ENCODE data around the gene MXD4. TPM values are rescaled to one million over a fixed set of nuclear protein-coding genes. Genes with fewer than 3 reads are reported as not detected.
"Not testable (repeated sequence)": the region's sequence is repeated elsewhere in the genome, so short reads cannot be mapped to it uniquely, and the experiment has no call there.

Gene MXD4
- total RNA-seq, 1 donor from 2014 or later, result 122 TPM

GRCh38 chr4:2241003-2241402 is 20.9 kb downstream of the MXD4 start:
- no peak for DNase-seq (ENCODE audit: extremely low read depth, low read depth, low spot score)

GRCh38 chr4:2236944-2237666 is 24.8 kb downstream of the MXD4 start:
- no peak for DNase-seq (ENCODE audit: extremely low read depth, low read depth, low spot score)

DNA sequence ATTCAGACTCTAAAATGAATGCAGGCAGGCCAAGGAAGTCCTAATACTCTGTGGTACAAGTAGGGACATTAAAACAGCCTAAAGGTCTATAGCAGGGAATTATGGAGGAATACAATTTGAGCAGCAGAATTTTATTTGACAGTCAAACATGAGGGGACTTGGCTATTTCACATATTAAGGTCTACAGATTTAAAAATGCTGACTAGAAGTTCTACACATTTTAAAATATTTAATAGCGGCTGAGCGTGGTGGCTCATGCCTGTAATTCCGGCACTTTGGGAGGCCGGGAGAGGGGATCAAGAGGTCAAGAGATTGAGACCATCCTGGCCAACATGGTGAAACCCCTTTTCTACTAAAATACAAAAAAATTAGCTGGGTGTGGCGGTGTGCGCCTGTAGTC is 30.8 kb downstream of the MXD4 start:
- no peak for DNase-seq (ENCODE audit: extremely low read depth, low read depth, low spot score)

DNA sequence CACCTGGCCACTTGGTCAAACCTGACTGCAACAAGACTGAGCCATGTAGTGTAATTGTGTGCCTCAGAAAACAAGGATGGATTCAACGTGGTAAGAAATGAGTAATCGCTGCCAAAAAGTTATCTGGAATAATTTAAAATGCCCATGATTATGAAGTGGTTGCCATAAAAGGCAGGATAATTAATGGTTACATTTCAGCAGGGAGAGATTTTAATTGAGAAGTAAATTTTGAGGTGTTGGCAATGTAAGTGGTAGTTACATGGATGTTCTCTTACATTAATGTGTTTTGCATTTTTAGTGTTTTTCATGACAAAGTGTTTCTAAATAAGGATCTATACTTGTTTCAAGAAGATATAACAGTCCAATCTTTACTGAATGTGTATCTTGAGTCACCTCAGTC is 35.6 kb downstream of the MXD4 start:
- DNase-seq (ENCODE audit: extremely low read depth, low read depth, low spot score), result no peak

GRCh38 chr4:2222838-2223237 is 39.1 kb downstream of the MXD4 start:
- no peak for DNase-seq (ENCODE audit: extremely low read depth, low read depth, low spot score)

DNA sequence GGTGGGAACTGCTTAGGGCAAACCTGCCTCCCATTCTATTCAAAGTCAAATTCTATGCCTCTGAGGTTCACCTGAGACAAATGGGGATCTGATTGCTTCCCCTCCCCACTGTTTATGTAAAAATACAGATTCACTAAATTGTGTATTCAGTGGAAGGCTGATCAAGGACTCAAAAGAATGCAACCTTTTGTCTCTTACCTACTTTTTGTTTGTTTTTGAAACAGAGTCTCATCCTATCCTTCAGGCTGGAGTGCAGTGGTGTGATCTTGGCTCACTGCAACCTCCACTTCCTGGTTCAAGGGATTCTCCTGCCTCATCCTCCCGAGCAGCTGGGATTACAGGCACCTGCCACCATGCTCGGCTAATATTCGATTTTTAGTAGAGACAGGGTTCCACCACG is 40.5 kb downstream of the MXD4 start:
- DNase-seq (ENCODE audit: extremely low read depth, low read depth, low spot score), result not testable (repeated sequence)

DNA sequence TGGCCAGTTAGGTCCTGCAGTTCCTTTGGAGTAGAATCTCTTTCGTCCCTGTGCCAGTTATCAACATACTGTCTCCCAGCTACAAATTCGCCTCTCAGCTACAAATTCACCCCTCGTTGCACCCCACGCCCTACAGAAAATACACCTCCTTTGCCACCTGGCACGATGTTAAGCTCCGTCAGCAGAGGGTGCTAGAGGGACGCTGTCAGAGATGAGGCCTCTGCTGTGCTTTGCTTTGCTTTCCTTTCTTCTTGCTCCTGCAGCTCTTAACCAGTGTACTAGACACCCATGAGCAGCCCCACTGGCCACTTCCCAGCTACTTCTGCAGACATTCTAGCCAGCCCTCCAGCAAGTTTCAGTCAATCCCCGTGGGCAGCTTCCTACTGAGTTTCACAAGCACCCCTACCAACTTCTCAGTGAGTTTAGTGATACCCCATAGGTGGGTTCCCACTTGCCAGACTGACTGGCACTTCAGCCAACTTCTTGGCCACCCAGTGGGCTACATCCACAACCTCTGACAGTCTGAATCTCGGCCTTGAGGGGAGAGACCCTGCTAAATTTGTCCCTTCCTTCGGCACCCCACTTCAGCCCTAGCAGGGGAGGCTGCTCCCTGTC is 41.8 kb downstream of the MXD4 start:
- no peak for DNase-seq (ENCODE audit: extremely low read depth, low read depth, low spot score)

DNA sequence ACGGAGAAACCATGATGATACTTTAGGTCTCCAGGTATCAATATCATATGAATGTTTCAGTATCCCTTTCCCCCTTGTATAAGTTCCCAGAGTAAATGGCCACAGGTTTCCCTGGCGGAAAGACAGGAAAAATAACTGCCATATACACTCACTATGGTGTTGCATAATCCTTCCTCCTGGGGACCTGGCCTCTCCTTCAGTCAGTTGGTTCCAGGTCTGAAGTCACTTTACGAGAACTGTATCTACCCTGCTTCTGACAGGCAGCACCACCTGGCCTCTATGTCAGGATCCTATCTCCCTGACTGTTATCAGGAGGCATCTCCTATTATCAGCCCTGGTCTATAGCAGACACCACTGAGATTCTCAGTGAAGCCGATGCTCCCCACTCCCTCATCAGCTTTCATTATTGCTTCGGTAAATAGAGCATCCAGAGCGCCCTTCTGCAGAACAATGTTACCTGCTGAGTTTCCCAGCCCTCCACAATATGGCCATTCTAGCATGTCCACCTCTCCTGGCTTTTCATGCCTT is 42.6 kb downstream of the MXD4 start:
- no peak for DNase-seq (ENCODE audit: extremely low read depth, low read depth, low spot score)

- DNase-seq (ENCODE audit: extremely low read depth, low read depth, low spot score), result no peak
Observed at GRCh38 chr4:2218436-2218835, 43.5 kb downstream of the MXD4 start.

DNA sequence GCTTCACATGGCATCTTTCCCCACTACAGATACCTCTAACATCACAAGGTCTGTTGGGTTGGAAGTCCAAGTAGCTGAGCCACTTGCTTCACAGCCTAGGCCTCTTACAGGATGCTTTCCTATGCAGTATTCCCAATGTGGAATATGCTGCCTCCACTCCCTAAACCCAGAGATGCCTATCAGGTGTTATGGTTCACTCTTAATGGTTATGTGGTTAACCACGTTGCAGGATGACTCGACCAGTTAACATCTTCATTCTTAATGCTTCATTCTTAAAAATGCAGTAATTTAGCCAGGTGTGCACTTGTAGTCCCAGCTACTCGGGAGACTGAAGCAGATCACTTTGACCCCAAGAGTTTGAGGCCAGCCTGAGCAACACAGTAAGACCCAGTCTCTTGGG is 44.2 kb downstream of the MXD4 start:
- no peak for DNase-seq (ENCODE audit: extremely low read depth, low read depth, low spot score)

DNA sequence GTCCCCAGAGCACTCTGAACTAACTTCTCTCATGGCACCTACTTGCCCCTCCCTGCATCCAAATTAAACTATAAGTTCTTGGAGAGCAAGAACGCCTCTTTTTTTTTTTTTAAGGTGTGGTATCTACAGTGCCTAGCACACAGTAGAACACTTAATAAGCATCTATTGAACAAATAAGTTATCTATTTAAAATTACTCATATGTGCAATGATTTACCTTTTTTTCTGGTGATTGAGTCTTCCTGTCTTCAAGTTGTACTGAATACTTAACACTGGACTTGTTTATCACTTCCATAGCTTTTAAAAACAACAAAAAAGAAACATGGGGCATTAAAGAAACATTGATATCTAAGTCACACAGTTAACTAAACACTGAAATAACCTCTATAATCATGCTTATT is 49.1 kb downstream of the MXD4 start:
- DNase-seq (ENCODE audit: extremely low read depth, low read depth, low spot score), result no peak

GRCh38 chr4:2202789-2203188 is 59.1 kb downstream of the MXD4 start:
- not testable (repeated sequence) for DNase-seq (ENCODE audit: extremely low read depth, low read depth, low spot score)

Other genes with a start within 250 kb of the MXD4 start
- 0.05 TPM in 1 of 2 replicates, not detected in the other for gene NAT8L, start 202.8 kb downstream of the MXD4 start, total RNA-seq
- gene HAUS3, start 20.0 kb downstream of the MXD4 start, total RNA-seq, result 7.4 and 16.7 TPM in 2 replicates
- 1.6 and 2.1 TPM in 2 replicates for gene POLN, start 20.0 kb downstream of the MXD4 start, total RNA-seq
- 8.1 and 11.3 TPM in 2 replicates for gene ZFYVE28, start 156.5 kb upstream of the MXD4 start, total RNA-seq
- not detected in 2 replicates for gene CFAP99, start 156.8 kb upstream of the MXD4 start, total RNA-seq
- gene RNF4, start 207.0 kb upstream of the MXD4 start, total RNA-seq, result 59.9 and 65.5 TPM in 2 replicates